HCT116 (cell line): ENCODE measurements around the gene IFT22. TPM values are rescaled to one million over a fixed set of nuclear protein-coding genes. Genes with fewer than 3 reads are reported as not detected.

Source experiments
- ATAC-seq: fragments of 200-7000 bp; cut with Tn5 transposase; 2 replicates; pipeline ENCODE4 v1.9.1; 2020; ENCODE audit warnings: mild to moderate bottlenecking, moderate library complexity
- BruUV-seq: library from RNA; stranded (reverse); fragments of 400-500 nt; replicated peaks from 2 replicates; lab custom pipeline; 2021; lab: Mats Ljungman, UMichigan
- CTCF ChIA-PET: fragments of 300-600 bp; sonication (Branson Sonifier 250); formaldehyde crosslinking; loops from one replicate; lab custom pipeline; 2021; ENCODE audit warnings: antibody characterized with exemption; lab: Charles Lee
- POLR2A ChIA-PET: fragments of 300-600, 350-600 bp; sonication (Branson Sonifier 250); formaldehyde crosslinking; loops from one replicate; lab custom pipeline; 2021; ENCODE audit warnings: antibody characterized with exemption; lab: Charles Lee
- RAD21 ChIA-PET, 2 experiments: fragments of 300-600 bp; sonication (Branson Sonifier 250); formaldehyde crosslinking; loops; one replicate each; lab custom pipeline; 2023; ENCODE audit warnings: low total read pairs in 2 of 2; ENCODE audit not compliant: uncharacterized antibody in 2 of 2, unreplicated experiment in 2 of 2, low non-redundant PET in 1 of 2; lab: Charles Lee
- DNase-seq: peaks from one replicate; pipeline ENCODE4 v3.0.0-alpha.2; 2010; ENCODE audit warnings: low read depth, low spot score
- H2AFZ ChIP-seq: fragments of 200-600 bp; shearing (Covaris generic), sonication (generic); 2 replicates; pipeline ENCODE4 v1.6.1; 2017; ENCODE audit warnings: low read depth, mixed run types, mixed read lengths, antibody characterized with exemption, low read length; ENCODE audit not compliant: poor library complexity, severe bottlenecking
- H3K27ac ChIP-seq: 2 replicates; pipeline ENCODE4 v1.5.1; 2012; ENCODE audit warnings: low read depth, low read length
- H3K27me3 ChIP-seq: fragments of 200-600 bp; sonication (generic); 2 replicates; pipeline ENCODE4 v1.6.1; 2016; ENCODE audit warnings: mixed run types, low read length, mixed read lengths; ENCODE audit not compliant: insufficient read depth
- H3K36me3 ChIP-seq, 2 experiments: fragments of 200-500 bp in 1 of 2; fragments of 200-600 bp in 1 of 2; sonication (Bioruptor generic) in 1 of 2; sonication (generic) in 1 of 2; 2 replicates each; pipeline versions ENCODE4 v1.5.1 to v1.6.1; 2014 to 2016; ENCODE audit warnings: low read length in 2 of 2, inconsistent platforms in 1 of 2, mixed read lengths in 1 of 2, mixed run types in 1 of 2; ENCODE audit not compliant: insufficient read depth in 2 of 2, control insufficient read depth in 1 of 2
- H3K4me1 ChIP-seq, 2 experiments: fragments of 200-600 bp in 1 of 2; sonication (generic) in 1 of 2; 2 replicates each; pipeline versions ENCODE4 v1.5.1 to v1.6.1; 2012 to 2017; ENCODE audit warnings: low read length in 2 of 2, inconsistent platforms in 1 of 2, mild to moderate bottlenecking in 1 of 2, mixed read lengths in 1 of 2, mixed run types in 1 of 2, moderate library complexity in 1 of 2; ENCODE audit not compliant: insufficient read depth in 2 of 2, control insufficient read depth in 1 of 2
- H3K4me2 ChIP-seq: fragments of 200-600 bp; sonication (generic); 2 replicates; pipeline ENCODE4 v1.6.1; 2017; ENCODE audit warnings: mixed run types, low read length, mixed read lengths
- H3K4me3 ChIP-seq, 2 experiments: fragments of 200-600 bp in 1 of 2; sonication (generic) in 1 of 2; replicated peaks in 1 of 2; 2 replicates each; pipeline ENCODE4 v1.5.1; 2011 to 2016; ENCODE audit warnings: low read length in 2 of 2, control low read depth in 1 of 2, low read depth in 1 of 2, mild to moderate bottlenecking in 1 of 2, mixed read lengths in 1 of 2, mixed run types in 1 of 2
- H3K79me2 ChIP-seq: fragments of 200-600 bp; sonication (generic); 2 replicates; pipeline ENCODE4 v1.6.1; 2017; ENCODE audit warnings: mild to moderate bottlenecking, mixed run types, low read length, moderate library complexity, mixed read lengths; ENCODE audit not compliant: insufficient read depth
- H3K9ac ChIP-seq: fragments of 200-600 bp; sonication (generic); 2 replicates; pipeline ENCODE4 v1.6.1; 2016; ENCODE audit warnings: low read length, mixed read lengths
- H3K9me2 ChIP-seq: fragments of 200-600 bp; sonication (generic), shearing (Covaris generic); 2 replicates; pipeline ENCODE4 v1.6.1; 2017; ENCODE audit warnings: mixed run types, mild to moderate bottlenecking, moderate library complexity; ENCODE audit not compliant: insufficient read depth
- H3K9me3 ChIP-seq, 2 experiments: fragments of 200-500 bp in 1 of 2; fragments of 200-600 bp in 1 of 2; sonication (Bioruptor generic) in 1 of 2; sonication (generic) in 1 of 2; 2 replicates each; pipeline ENCODE4 v1.6.1; 2014 to 2017; ENCODE audit warnings: low read length in 2 of 2, mixed read lengths in 2 of 2, inconsistent platforms in 1 of 2, low read depth in 1 of 2, mild to moderate bottlenecking in 1 of 2, mixed run types in 1 of 2, moderate library complexity in 1 of 2; ENCODE audit not compliant: control insufficient read depth in 1 of 2, insufficient read depth in 1 of 2
- H4K20me1 ChIP-seq: fragments of 200-600 bp; sonication (generic), shearing (Covaris generic); 2 replicates; pipeline ENCODE4 v1.6.1; 2017; ENCODE audit warnings: mixed run types, mild to moderate bottlenecking, moderate library complexity; ENCODE audit not compliant: insufficient read depth
- ATF3 ChIP-seq: IDR thresholded peaks from 2 replicates; pipeline ENCODE4 v1.6.1; 2012
- CEBPB ChIP-seq: IDR thresholded peaks from 2 replicates; pipeline ENCODE4 v1.6.1; 2012; ENCODE audit warnings: low read depth
- CTCF ChIP-seq, 3 experiments: fragments of 200-600 bp in 1 of 3; sonication (generic) in 1 of 3; IDR thresholded peaks in 2 of 3; conservative IDR thresholded peaks in 1 of 3; 2 replicates each; pipeline ENCODE4 v1.5.1; 2012 to 2017; ENCODE audit warnings: low read depth in 2 of 3, low read length in 2 of 3, antibody characterized with exemption in 1 of 3, borderline replicate concordance in 1 of 3, control low read depth in 1 of 3, mild to moderate bottlenecking in 1 of 3, mixed read lengths in 1 of 3, mixed run types in 1 of 3, moderate library complexity in 1 of 3; ENCODE audit not compliant: insufficient read depth in 1 of 3
- EGR1 ChIP-seq: IDR thresholded peaks from 2 replicates; pipeline ENCODE4 v1.6.1; 2012; ENCODE audit warnings: low read depth
- ELF1 ChIP-seq: IDR thresholded peaks from 2 replicates; pipeline ENCODE4 v1.6.1; 2012; ENCODE audit warnings: low read depth, borderline replicate concordance
- FOSL1 ChIP-seq: IDR thresholded peaks from 2 replicates; pipeline ENCODE4 v1.6.1; 2012; ENCODE audit warnings: low read depth
- MAX ChIP-seq: IDR thresholded peaks from 2 replicates; pipeline ENCODE4 v1.6.1; 2012
- POLR2AphosphoS5 ChIP-seq: IDR thresholded peaks from 2 replicates; pipeline ENCODE4 v1.6.1; 2011; ENCODE audit warnings: mild to moderate bottlenecking, low read depth, low read length, moderate library complexity
- REST ChIP-seq: IDR thresholded peaks from 2 replicates; pipeline ENCODE4 v1.6.1; 2012; ENCODE audit warnings: low read depth
- SP1 ChIP-seq: IDR thresholded peaks from 2 replicates; pipeline ENCODE4 v1.6.1; 2012; ENCODE audit warnings: low read depth
- SRF ChIP-seq: IDR thresholded peaks from 2 replicates; pipeline ENCODE4 v1.6.1; 2012; ENCODE audit warnings: low read depth
- YY1 ChIP-seq: IDR thresholded peaks from 2 replicates; pipeline ENCODE4 v1.6.1; 2011; ENCODE audit warnings: low read length, low read depth, moderate library complexity, mild to moderate bottlenecking; ENCODE audit not compliant: insufficient replicate concordance; ENCODE audit errors: extremely low read depth
- ZNF274 ChIP-seq: fragments of 200-500 bp; sonication (Bioruptor generic); IDR thresholded peaks from 2 replicates; pipeline ENCODE4 v1.6.1; 2014; ENCODE audit warnings: mild to moderate bottlenecking, low read depth, low read length, inconsistent platforms
- intact Hi-C: fragments of 100-400 bp; cut with micrococcal nuclease; formaldehyde crosslinking; loops from 2 replicates; pipeline ENCODE4 v1.10.0; 2022
- total RNA-seq: library from RNA; stranded (reverse); gene quantifications from one replicate; pipeline ENCODE4 v1.2.1, GENCODE V29; 2021; ENCODE audit not compliant: unreplicated experiment

IFT22 gene
- total RNA-seq, 1 experiment from 2014 or later, result 27.2 TPM

- Histone ChIP-seq H4K20me1 (no peaks in the 10 kb centered on the region), H3K9me3 (no peaks in the 10 kb centered on the region), H3K4me2 (no peak overlapping the region), H3K27ac (no peak overlapping the region), H3K9ac (no peak overlapping the region), H3K36me3 (no peaks in the 10 kb centered on the region), H3K27me3 (no peaks in the 10 kb centered on the region), H2AFZ (no peak overlapping the region), H3K9me2 (no peaks in the 10 kb centered on the region), H3K4me1 (peaks cover 7 to 9% of the 10 kb centered on the region in 2 experiments), H3K79me2 (no peaks in the 10 kb centered on the region), H3K4me3 (no peak overlapping the region)
- ChIA-PET POLR2A (no interaction called here), CTCF (no interaction called here), RAD21 (no interaction called here)
- ATAC-seq (no peak), DNase-seq (no peak)
- intact Hi-C loops, result no loop called here
- no TSS peak for BruUV-seq
- TF ChIP-seq POLR2AphosphoS5 (no peak), ZNF274 (no peak), ATF3 (no peak), SRF (no peak), YY1 (no peak), ELF1 (no peak), MAX (no peak), CEBPB (no peak)
These were observed 35.8 kb upstream of the IFT22 start for GRCh38 chr7:101357433-101357832.

- H3K79me2 ChIP-seq, result no peaks in the 10 kb centered on the region
- H4K20me1 ChIP-seq, result no peaks in the 10 kb centered on the region
- 0 out of 4 replicates have a peak overlapping the region, but pooled peaks of 1 of the 2 experiments have one; percentile 3 for H3K4me3 ChIP-seq
- H3K9me3 ChIP-seq, result no peaks in the 10 kb centered on the region
- no TSS peak for BruUV-seq
- intact Hi-C loops, result no loop called here
- H3K9ac ChIP-seq, result no peak overlapping the region
- no peak for TF ChIP-seq ELF1
- no peak for TF ChIP-seq CTCF (IDR thresholded peaks at IDR 0.05 in 2 of 3, conservative IDR thresholded peaks at IDR 0.05 in 1 of 3; ENCODE audit: borderline replicate concordance in 1 of 3, insufficient read depth in 1 of 3, low read depth in 2 of 3, low read length in 2 of 3)
- TF ChIP-seq FOSL1, result no peak
- no peak for TF ChIP-seq SP1
- no peak for TF ChIP-seq EGR1
- no peak for TF ChIP-seq REST
- DNase-seq (no peak), ATAC-seq (peak; percentile 28; the same call in 1 of the 2 replicates)
- CTCF ChIA-PET, result no interaction called here
- no peak overlapping the region for H3K27ac ChIP-seq
- RAD21 ChIA-PET, result interaction anchor here in 1 of 2 experiments (0.6 kb wide), 2 partner anchors 11 to 209 kb away, joined by 3 read pairs; no protein-coding TSS in a partner anchor
- POLR2A ChIA-PET, result no interaction called here
- no peak overlapping the region for H2AFZ ChIP-seq
- no peaks in the 10 kb centered on the region for H3K36me3 ChIP-seq
- H3K9me2 ChIP-seq, result no peaks in the 10 kb centered on the region
- no peaks in the 10 kb centered on the region for H3K27me3 ChIP-seq
- peaks cover 11 to 14% of the 10 kb centered on the region in 2 experiments for H3K4me1 ChIP-seq
- H3K4me2 ChIP-seq, result peak overlapping the region; percentile 41
These were observed 31.3 kb upstream of the IFT22 start for GRCh38 chr7:101352920-101353308.
